Measurements from ENCODE around the gene RBM48. TPM values are rescaled to one million over a fixed set of nuclear protein-coding genes. Genes with fewer than 3 reads are reported as not detected.
"Not testable (repeated sequence)": the region's sequence is repeated elsewhere in the genome, so short reads cannot be mapped to it uniquely, and the experiment has no call there.

Gene RBM48
- total RNA-seq, 1 donor from 2014 or later = 16.7 TPM

DNA sequence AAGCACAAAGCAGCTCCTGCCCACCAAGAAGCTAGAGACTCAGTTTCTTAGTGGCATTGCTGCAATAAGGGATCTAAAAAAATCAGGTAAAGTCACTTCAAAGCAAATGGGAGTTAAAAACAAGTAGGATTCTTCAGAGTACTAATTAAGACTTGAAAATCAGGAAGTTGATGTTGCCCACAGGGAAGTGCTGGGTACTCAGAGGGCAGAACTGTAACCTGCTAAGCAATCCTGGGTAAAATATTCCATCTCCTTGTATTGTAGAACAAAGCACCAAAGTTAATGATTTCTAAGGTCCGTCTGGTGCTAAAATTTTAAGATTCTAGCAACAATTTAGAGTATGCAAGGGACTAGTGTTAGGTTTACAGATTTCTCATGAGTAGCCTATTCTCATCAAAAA, 8.6 kb upstream of the RBM48 start:
- Mint-ChIP-seq H3K4me1 (ENCODE audit: low read depth) (no peaks in the 10 kb centered on the region), H3K27me3 (no peaks in the 10 kb centered on the region), H3K36me3 (ENCODE audit: insufficient read depth) (peaks cover 8% of the 10 kb centered on the region), H3K27ac (peak overlapping the region; percentile 68), H3K4me3 (ENCODE audit: low read depth) (no peak overlapping the region), H3K9me3 (ENCODE audit: low read depth) (no peaks in the 10 kb centered on the region)
- TF ChIP-seq, protein P1, sequence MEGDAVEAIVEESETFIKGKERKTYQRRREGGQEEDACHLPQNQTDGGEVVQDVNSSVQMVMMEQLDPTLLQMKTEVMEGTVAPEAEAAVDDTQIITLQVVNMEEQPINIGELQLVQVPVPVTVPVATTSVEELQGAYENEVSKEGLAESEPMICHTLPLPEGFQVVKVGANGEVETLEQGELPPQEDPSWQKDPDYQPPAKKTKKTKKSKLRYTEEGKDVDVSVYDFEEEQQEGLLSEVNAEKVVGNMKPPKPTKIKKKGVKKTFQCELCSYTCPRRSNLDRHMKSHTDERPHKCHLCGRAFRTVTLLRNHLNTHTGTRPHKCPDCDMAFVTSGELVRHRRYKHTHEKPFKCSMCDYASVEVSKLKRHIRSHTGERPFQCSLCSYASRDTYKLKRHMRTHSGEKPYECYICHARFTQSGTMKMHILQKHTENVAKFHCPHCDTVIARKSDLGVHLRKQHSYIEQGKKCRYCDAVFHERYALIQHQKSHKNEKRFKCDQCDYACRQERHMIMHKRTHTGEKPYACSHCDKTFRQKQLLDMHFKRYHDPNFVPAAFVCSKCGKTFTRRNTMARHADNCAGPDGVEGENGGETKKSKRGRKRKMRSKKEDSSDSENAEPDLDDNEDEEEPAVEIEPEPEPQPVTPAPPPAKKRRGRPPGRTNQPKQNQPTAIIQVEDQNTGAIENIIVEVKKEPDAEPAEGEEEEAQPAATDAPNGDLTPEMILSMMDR (IDR thresholded peaks at IDR 0.05; ENCODE audit: unreplicated experiment) = no peak
- no peak for DNase-seq (ENCODE audit: low spot score, unreplicated experiment)

GRCh38 chr7:92523110-92523509, 5.5 kb upstream of the RBM48 start:
- peaks cover 11% of the 10 kb centered on the region for H3K4me1 Mint-ChIP-seq (ENCODE audit: low read depth)
- TF ChIP-seq, protein P1 (IDR thresholded peaks at IDR 0.05; ENCODE audit: unreplicated experiment) = no peak
- no peak for DNase-seq (ENCODE audit: low spot score, unreplicated experiment)
- no peaks in the 10 kb centered on the region for H3K27me3 Mint-ChIP-seq
- no peaks in the 10 kb centered on the region for H3K36me3 Mint-ChIP-seq (ENCODE audit: insufficient read depth)
- H3K27ac Mint-ChIP-seq = no peak overlapping the region
- no peaks in the 10 kb centered on the region for H3K9me3 Mint-ChIP-seq (ENCODE audit: low read depth)
- H3K4me3 Mint-ChIP-seq (ENCODE audit: low read depth) = no peak overlapping the region

- H3K4me3 Mint-ChIP-seq (ENCODE audit: low read depth) = peak overlapping the region; percentile 97
- peaks cover 3% of the 10 kb centered on the region for H3K36me3 Mint-ChIP-seq (ENCODE audit: insufficient read depth)
- H3K27ac Mint-ChIP-seq = peak overlapping the region; percentile 97
- TF ChIP-seq, protein P1 (IDR thresholded peaks at IDR 0.05; ENCODE audit: unreplicated experiment) = peak; percentile 36
- H3K27me3 Mint-ChIP-seq = no peaks in the 10 kb centered on the region
- no peaks in the 10 kb centered on the region for H3K9me3 Mint-ChIP-seq (ENCODE audit: low read depth)
- peak; percentile 35 for DNase-seq (ENCODE audit: low spot score, unreplicated experiment)
- H3K4me1 Mint-ChIP-seq (ENCODE audit: low read depth) = peaks cover 19% of the 10 kb centered on the region
Observed at GRCh38 chr7:92527300-92528187, 1.1 kb upstream of the RBM48 start.

- TF ChIP-seq, protein P1 (IDR thresholded peaks at IDR 0.05; ENCODE audit: unreplicated experiment) = no peak
- no peak for DNase-seq (ENCODE audit: low spot score, unreplicated experiment)
- H3K4me3 Mint-ChIP-seq (ENCODE audit: low read depth) = peak overlapping the region; percentile 97
- H3K4me1 Mint-ChIP-seq (ENCODE audit: low read depth) = peaks cover 19% of the 10 kb centered on the region
- H3K27me3 Mint-ChIP-seq = no peaks in the 10 kb centered on the region
- no peaks in the 10 kb centered on the region for H3K9me3 Mint-ChIP-seq (ENCODE audit: low read depth)
- H3K36me3 Mint-ChIP-seq (ENCODE audit: insufficient read depth) = peaks cover 9% of the 10 kb centered on the region
- peak overlapping the region; percentile 100 for H3K27ac Mint-ChIP-seq
Observed at GRCh38 chr7:92528958-92529264, 316 bp downstream of the RBM48 start.

- peaks cover 2% of the 10 kb centered on the region for H3K4me1 Mint-ChIP-seq (ENCODE audit: low read depth)
- H3K27ac Mint-ChIP-seq = no peak overlapping the region
- H3K27me3 Mint-ChIP-seq = no peaks in the 10 kb centered on the region
- peaks cover 19% of the 10 kb centered on the region for H3K36me3 Mint-ChIP-seq (ENCODE audit: insufficient read depth)
- TF ChIP-seq, protein P1 (IDR thresholded peaks at IDR 0.05; ENCODE audit: unreplicated experiment) = no peak
- H3K9me3 Mint-ChIP-seq (ENCODE audit: low read depth) = no peaks in the 10 kb centered on the region
- no peak for DNase-seq (ENCODE audit: low spot score, unreplicated experiment)
- H3K4me3 Mint-ChIP-seq (ENCODE audit: low read depth) = no peak overlapping the region
Observed at GRCh38 chr7:92534572-92534971, 6.0 kb downstream of the RBM48 start.

DNA sequence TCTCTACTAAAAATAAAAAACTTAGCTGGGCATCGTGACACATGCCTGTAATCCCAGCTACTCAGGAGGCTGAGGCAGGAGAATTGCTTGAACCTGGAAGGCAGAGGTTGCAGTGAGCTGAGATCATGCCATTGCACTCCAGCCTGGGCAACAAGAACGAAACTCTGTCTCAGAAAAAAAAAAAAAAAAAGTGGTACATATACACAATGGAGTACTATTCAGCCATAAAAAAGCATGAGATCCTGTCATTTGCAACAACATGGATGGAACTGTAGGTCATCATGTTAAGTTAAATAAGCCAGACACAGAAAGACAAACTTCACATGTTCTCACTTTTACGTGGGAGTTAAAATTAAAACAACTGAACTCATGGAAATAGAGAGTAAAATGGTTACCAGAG, 14.9 kb downstream of the RBM48 start:
- H3K36me3 Mint-ChIP-seq (ENCODE audit: insufficient read depth); H3K4me3 Mint-ChIP-seq (ENCODE audit: low read depth); H3K27ac Mint-ChIP-seq; H3K27me3 Mint-ChIP-seq; DNase-seq (ENCODE audit: low spot score, unreplicated experiment); H3K4me1 Mint-ChIP-seq (ENCODE audit: low read depth): not testable (repeated sequence)
- H3K9me3 Mint-ChIP-seq (ENCODE audit: low read depth) = peaks cover 12% of the 10 kb centered on the region

DNA sequence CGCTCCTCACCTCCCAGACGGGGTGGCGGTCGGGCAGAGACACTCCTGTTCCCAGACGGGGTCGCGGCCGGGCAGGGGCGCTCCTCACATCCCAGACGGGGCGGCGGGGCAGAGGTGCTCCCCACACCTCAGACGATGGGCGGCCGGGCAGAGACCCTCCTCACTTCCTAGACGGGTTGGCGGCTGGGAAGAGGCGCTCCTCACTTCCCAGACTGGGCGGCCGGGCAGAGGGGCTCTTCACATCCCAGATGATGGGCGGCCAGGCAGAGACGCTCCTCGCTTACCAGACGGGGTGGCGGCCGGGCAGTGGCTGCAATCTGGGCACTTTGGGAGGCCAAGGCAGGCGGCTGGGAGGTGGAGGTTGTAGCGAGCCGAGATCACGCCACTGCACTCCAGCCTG, 16.5 kb downstream of the RBM48 start:
- not testable (repeated sequence) for H3K36me3 Mint-ChIP-seq (ENCODE audit: insufficient read depth); H3K4me1 Mint-ChIP-seq (ENCODE audit: low read depth); H3K4me3 Mint-ChIP-seq (ENCODE audit: low read depth); H3K27me3 Mint-ChIP-seq; DNase-seq (ENCODE audit: low spot score, unreplicated experiment); H3K27ac Mint-ChIP-seq
- H3K9me3 Mint-ChIP-seq (ENCODE audit: low read depth) = peaks cover 12% of the 10 kb centered on the region

Measured in progenitor cell of endocrine pancreas (in vitro differentiated cells).